K562 (cell line): ENCODE data around the gene TMEM267. TPM values are rescaled to one million over a fixed set of nuclear protein-coding genes. Genes with fewer than 3 reads are reported as not detected.

Experiments
- ATAC-seq: fragments of 200-7000 bp; cut with Tn5 transposase; 3 replicates; pipeline ENCODE4 v1.9.1; 2020; ENCODE audit warnings: moderate library complexity
- BruUV-seq: library from RNA; stranded (reverse); fragments of 400-500 nt; replicated peaks from 2 replicates; lab custom pipeline; 2021; lab: Mats Ljungman, UMichigan
- CTCF ChIA-PET: fragments of 300-600 bp; formaldehyde crosslinking; extraction: SDS; loops from one replicate; lab custom pipeline; 2021; ENCODE audit warnings: low intra/inter-chr PET ratio; lab: Yijun Ruan, JAX
- POLR2A ChIA-PET: fragments of 300-600, 350-650 bp; sonication (Branson Sonifier 250); formaldehyde crosslinking; extraction: SDS; loops from one replicate; lab custom pipeline; 2021; ENCODE audit warnings: antibody characterized with exemption, inconsistent platforms; lab: Yijun Ruan, JAX
- DNase-seq, 4 experiments: peaks; one replicate each; pipeline versions ENCODE4 v3.0.0 to v3.0.0-alpha.2; 2011 to 2018; ENCODE audit warnings: low spot score in 3 of 4, mixed read lengths in 3 of 4; ENCODE audit errors: extremely low read depth in 1 of 4
- FAIRE-seq: peaks from 2 replicates; lab custom pipeline; 2011; peaks lifted over from hg19 to GRCh38; lab: Jason Lieb, UNC
- H2AFZ ChIP-seq: 2 replicates; pipeline ENCODE4 v1.6.0; 2011; ENCODE audit warnings: low read depth, low read length, control low read depth, inconsistent platforms
- H3K27ac ChIP-seq: fragments of 200-600 bp; 3 replicates; pipeline ENCODE4 v1.8.0; 2011; ENCODE audit warnings: low read depth, mild to moderate bottlenecking, control low read depth, inconsistent platforms, low read length, moderate library complexity, mixed read lengths; ENCODE audit errors: extremely low read depth
- H3K27me3 ChIP-seq, 2 experiments: fragments of 300-600 bp in 1 of 2; 2 replicates in 1 of 2; 3 replicates in 1 of 2; pipeline versions ENCODE4 v1.6.0 to v1.8.0; 2011; ENCODE audit warnings: inconsistent platforms in 2 of 2, low read length in 2 of 2, mild to moderate bottlenecking in 1 of 2, mixed read lengths in 1 of 2, moderate library complexity in 1 of 2; ENCODE audit not compliant: control insufficient read depth in 2 of 2, insufficient read depth in 2 of 2
- H3K36me3 ChIP-seq: fragments of 300-600 bp; 3 replicates; pipeline ENCODE4 v1.8.0; 2011; ENCODE audit warnings: mild to moderate bottlenecking, low read length, inconsistent platforms; ENCODE audit not compliant: control insufficient read depth, insufficient read depth
- H3K4me1 ChIP-seq, 2 experiments: fragments of 200-600 bp in 1 of 2; replicated peaks in 1 of 2; 2 replicates in 1 of 2; 3 replicates in 1 of 2; pipeline versions ENCODE4 v1.5.1 to v1.8.0; 2011; ENCODE audit warnings: inconsistent platforms in 2 of 2, low read length in 2 of 2, mild to moderate bottlenecking in 1 of 2, mixed read lengths in 1 of 2, moderate library complexity in 1 of 2; ENCODE audit not compliant: control insufficient read depth in 2 of 2, insufficient read depth in 2 of 2
- H3K4me2 ChIP-seq: 2 replicates; pipeline ENCODE4 v1.6.1; 2011; ENCODE audit warnings: low read length, control low read depth, inconsistent platforms, mixed read lengths; ENCODE audit not compliant: insufficient read depth
- H3K4me3 ChIP-seq: fragments of 200-600 bp; sonication (generic), shearing (Covaris generic); 2 replicates; pipeline ENCODE4 v1.5.1; 2016; ENCODE audit warnings: control low read depth, inconsistent platforms
- H3K79me2 ChIP-seq: fragments of 200-600 bp; 3 replicates; pipeline ENCODE4 v1.8.0; 2011; ENCODE audit warnings: low read length, inconsistent platforms; ENCODE audit not compliant: control insufficient read depth, insufficient read depth
- H3K9ac ChIP-seq, 2 experiments: 2 replicates each; pipeline versions ENCODE4 v1.6.0 to v1.6.1; 2011; ENCODE audit warnings: low read depth in 2 of 2, low read length in 2 of 2, control low read depth in 1 of 2, inconsistent platforms in 1 of 2, mild to moderate bottlenecking in 1 of 2, mixed read lengths in 1 of 2; ENCODE audit not compliant: insufficient read depth in 1 of 2
- H3K9me1 ChIP-seq: one replicate; pipeline ENCODE4 v1.6.0; 2011; ENCODE audit warnings: inconsistent platforms, mild to moderate bottlenecking, low read length, moderate library complexity; ENCODE audit not compliant: control insufficient read depth, insufficient read depth
- H3K9me3 ChIP-seq: replicated peaks from 2 replicates; pipeline ENCODE4 v1.5.1; 2011; ENCODE audit warnings: low read depth, low read length, inconsistent platforms; ENCODE audit not compliant: control insufficient read depth, insufficient read depth
- H4K20me1 ChIP-seq: replicated peaks from 2 replicates; pipeline ENCODE4 v1.6.1; 2011; ENCODE audit warnings: low read length, inconsistent platforms, mixed read lengths; ENCODE audit not compliant: control insufficient read depth, insufficient read depth
- BRF1 ChIP-seq: IDR thresholded peaks from 3 replicates; pipeline ENCODE4 v1.6.1; 2011; ENCODE audit warnings: borderline replicate concordance, mild to moderate bottlenecking; ENCODE audit not compliant: insufficient read length; ENCODE audit errors: extremely low read depth
- CLOCK ChIP-seq: fragments of 250-450 bp; sonication (Bioruptor Pico); IDR thresholded peaks from 2 replicates; pipeline ENCODE4 v1.4.0; 2020; ENCODE audit warnings: mild to moderate bottlenecking, moderate library complexity, borderline replicate concordance
- MTA3 ChIP-seq: fragments of 450-650 bp; formaldehyde crosslinking; IDR thresholded peaks from 2 replicates; pipeline ENCODE4 v1.6.1; 2017; ENCODE audit warnings: mild to moderate bottlenecking, borderline replicate concordance
- PBX2 ChIP-seq, 2 experiments: IDR thresholded peaks in 1 of 2; conservative IDR thresholded peaks in 1 of 2; 2 replicates each; pipeline ENCODE4 v1.6.1; 2016; ENCODE audit warnings: low read depth in 2 of 2, mild to moderate bottlenecking in 1 of 2, missing compliant biosample characterization in 1 of 2, missing genetic modification characterization in 1 of 2, moderate library complexity in 1 of 2
- SMAD3 ChIP-seq: fragments of 450-650 bp; formaldehyde crosslinking; conservative IDR thresholded peaks from 2 replicates; pipeline ENCODE4 v1.4.0; 2020; ENCODE audit warnings: mild to moderate bottlenecking
- WGBS: fragments of 100-300 bp; shearing (Covaris generic); methylation state at CpG from one replicate; pipeline ENCODE4 v1.1.6; 2016; ENCODE audit warnings: low coverage, mixed read lengths; ENCODE audit not compliant: insufficient coverage; ENCODE audit errors: missing lambda C conversion rate; 5-methylcytosine and 5-hydroxymethylcytosine counted together
- in situ Hi-C: fragments of 300-500 bp; cut with MboI; formaldehyde crosslinking; loops from 4 replicates; pipeline ENCODE4 v1.15.0; 2018; ENCODE audit warnings: inconsistent platforms, mixed read lengths
- intact Hi-C: fragments of 100-400 bp; cut with micrococcal nuclease; formaldehyde crosslinking; loops from 2 replicates; pipeline ENCODE4 v1.14.2; 2022
- polyA plus RNA-seq, 8 experiments: library from polyadenylated mRNA; depleted of rRNA in 4 of 8; stranded (reverse) in 5 of 8; unstranded in 3 of 8; fragments of >200 nt; fragmentation: Nextera tagmentation in 2 of 8; fragmentation: Illumina TruSeq in 1 of 8; extraction: Ambion mirVana in 2 of 8; extraction: Trizol in 1 of 8; gene quantifications; 2 replicates each; pipeline versions ENCODE4 v1.2.1 to v1.2.3, GENCODE V29; 2011 to 2014; ENCODE audit warnings: inconsistent platforms in 1 of 8, missing spikeins in 1 of 8
- total RNA-seq, 7 experiments: library from RNA; depleted of rRNA in 6 of 7; stranded (reverse); fragments of >200 nt in 6 of 7; fragmentation: Illumina TruSeq in 2 of 7; extraction: Trizol in 2 of 7; gene quantifications; 2 replicates each; pipeline versions ENCODE4 v1.2.1 to v1.2.3, GENCODE V29; 2011 to 2021; ENCODE audit warnings: low replicate concordance in 1 of 7
- TF ChIP-seq, protein P1 (sequence below): fragments of 450-650 bp; formaldehyde crosslinking; IDR thresholded peaks from 2 replicates; pipeline ENCODE4 v1.4.0; 2020; ENCODE audit warnings: mild to moderate bottlenecking
- TF ChIP-seq, protein P2 (sequence below): sonication (generic); formaldehyde crosslinking; IDR thresholded peaks from 2 replicates; pipeline ENCODE4 v1.8.0; 2023; ENCODE audit warnings: missing genetic modification reagents, mild to moderate bottlenecking, borderline replicate concordance

The TMEM267 gene
- total and polyA plus RNA-seq, 9 of the 15 experiments (the other 6 are each of a cell fraction or from before 2014, with no cell fraction given) = 8.1 to 61.1 (median 17.8) TPM

GRCh38 chr5:43410414-43410813, 73.3 kb downstream of the TMEM267 start:
- Histone ChIP-seq H3K36me3 (no peaks in the 10 kb centered on the region), H3K4me3 (no peak overlapping the region), H3K9me3 (no peaks in the 10 kb centered on the region), H3K27me3 (no peaks in the 10 kb centered on the region), H3K9ac (peak overlapping the region in 1 of 2 experiments; percentile 36; a peak in 1 of 4 replicates), H3K79me2 (no peaks in the 10 kb centered on the region), H3K27ac (no peak overlapping the region), H3K4me2 (no peak overlapping the region), H4K20me1 (no peaks in the 10 kb centered on the region), H2AFZ (no peak overlapping the region), H3K9me1 (no peaks in the 10 kb centered on the region), H3K4me1 (peaks cover 0 to under 1% of the 10 kb centered on the region in 2 experiments; a peak in 3 of 5 replicates)
- ATAC-seq (peak; percentile 14; the same call in 2 of the 3 replicates), DNase-seq (no peak), FAIRE-seq (no peak)
- ChIA-PET CTCF (no interaction called here), POLR2A (interaction anchor here (2.4 to 2.7 kb wide), 2 partner anchors 8 to 73 kb away, joined by 13 read pairs; partner anchors contain the start of gene TMEM267)
- BruUV-seq = no TSS peak
- 58% methylated on average over 7 of the region's 7 CpGs for WGBS
- in situ Hi-C loops = no loop called here
- intact Hi-C loops = no loop called here
- no peak for TF ChIP-seq MTA3
- TF ChIP-seq, protein P1, sequence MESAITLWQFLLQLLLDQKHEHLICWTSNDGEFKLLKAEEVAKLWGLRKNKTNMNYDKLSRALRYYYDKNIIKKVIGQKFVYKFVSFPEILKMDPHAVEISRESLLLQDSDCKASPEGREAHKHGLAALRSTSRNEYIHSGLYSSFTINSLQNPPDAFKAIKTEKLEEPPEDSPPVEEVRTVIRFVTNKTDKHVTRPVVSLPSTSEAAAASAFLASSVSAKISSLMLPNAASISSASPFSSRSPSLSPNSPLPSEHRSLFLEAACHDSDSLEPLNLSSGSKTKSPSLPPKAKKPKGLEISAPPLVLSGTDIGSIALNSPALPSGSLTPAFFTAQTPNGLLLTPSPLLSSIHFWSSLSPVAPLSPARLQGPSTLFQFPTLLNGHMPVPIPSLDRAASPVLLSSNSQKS (CRISPR knock-in tag) = no peak
- TF ChIP-seq SMAD3 = no peak
- no peak for TF ChIP-seq CLOCK (CRISPR knock-in tag)
- TF ChIP-seq, protein P2, sequence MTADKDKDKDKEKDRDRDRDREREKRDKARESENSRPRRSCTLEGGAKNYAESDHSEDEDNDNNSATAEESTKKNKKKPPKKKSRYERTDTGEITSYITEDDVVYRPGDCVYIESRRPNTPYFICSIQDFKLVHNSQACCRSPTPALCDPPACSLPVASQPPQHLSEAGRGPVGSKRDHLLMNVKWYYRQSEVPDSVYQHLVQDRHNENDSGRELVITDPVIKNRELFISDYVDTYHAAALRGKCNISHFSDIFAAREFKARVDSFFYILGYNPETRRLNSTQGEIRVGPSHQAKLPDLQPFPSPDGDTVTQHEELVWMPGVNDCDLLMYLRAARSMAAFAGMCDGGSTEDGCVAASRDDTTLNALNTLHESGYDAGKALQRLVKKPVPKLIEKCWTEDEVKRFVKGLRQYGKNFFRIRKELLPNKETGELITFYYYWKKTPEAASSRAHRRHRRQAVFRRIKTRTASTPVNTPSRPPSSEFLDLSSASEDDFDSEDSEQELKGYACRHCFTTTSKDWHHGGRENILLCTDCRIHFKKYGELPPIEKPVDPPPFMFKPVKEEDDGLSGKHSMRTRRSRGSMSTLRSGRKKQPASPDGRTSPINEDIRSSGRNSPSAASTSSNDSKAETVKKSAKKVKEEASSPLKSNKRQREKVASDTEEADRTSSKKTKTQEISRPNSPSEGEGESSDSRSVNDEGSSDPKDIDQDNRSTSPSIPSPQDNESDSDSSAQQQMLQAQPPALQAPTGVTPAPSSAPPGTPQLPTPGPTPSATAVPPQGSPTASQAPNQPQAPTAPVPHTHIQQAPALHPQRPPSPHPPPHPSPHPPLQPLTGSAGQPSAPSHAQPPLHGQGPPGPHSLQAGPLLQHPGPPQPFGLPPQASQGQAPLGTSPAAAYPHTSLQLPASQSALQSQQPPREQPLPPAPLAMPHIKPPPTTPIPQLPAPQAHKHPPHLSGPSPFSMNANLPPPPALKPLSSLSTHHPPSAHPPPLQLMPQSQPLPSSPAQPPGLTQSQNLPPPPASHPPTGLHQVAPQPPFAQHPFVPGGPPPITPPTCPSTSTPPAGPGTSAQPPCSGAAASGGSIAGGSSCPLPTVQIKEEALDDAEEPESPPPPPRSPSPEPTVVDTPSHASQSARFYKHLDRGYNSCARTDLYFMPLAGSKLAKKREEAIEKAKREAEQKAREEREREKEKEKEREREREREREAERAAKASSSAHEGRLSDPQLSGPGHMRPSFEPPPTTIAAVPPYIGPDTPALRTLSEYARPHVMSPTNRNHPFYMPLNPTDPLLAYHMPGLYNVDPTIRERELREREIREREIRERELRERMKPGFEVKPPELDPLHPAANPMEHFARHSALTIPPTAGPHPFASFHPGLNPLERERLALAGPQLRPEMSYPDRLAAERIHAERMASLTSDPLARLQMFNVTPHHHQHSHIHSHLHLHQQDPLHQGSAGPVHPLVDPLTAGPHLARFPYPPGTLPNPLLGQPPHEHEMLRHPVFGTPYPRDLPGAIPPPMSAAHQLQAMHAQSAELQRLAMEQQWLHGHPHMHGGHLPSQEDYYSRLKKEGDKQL (CRISPR knock-in tag) = no peak
- no peak for TF ChIP-seq PBX2 (CRISPR knock-in tag; IDR thresholded peaks at IDR 0.05; ENCODE audit: low read depth)
- no peak for TF ChIP-seq PBX2 (tag; conservative IDR thresholded peaks at IDR 0.05; ENCODE audit: low read depth)
- TF ChIP-seq BRF1 = no peak
